Regular cardiac myocyte (primary cell): ENCODE data around the gene BCAT1. TPM values are rescaled to one million over a fixed set of nuclear protein-coding genes. Genes with fewer than 3 reads are reported as not detected.

ENCODE experiments used
- total RNA-seq: library from RNA; depleted of rRNA; stranded (reverse); fragments of >200 nt; gene quantifications from 2 replicates; pipeline ENCODE4 v1.2.3, GENCODE V29; 2014

BCAT1 gene, protein sequence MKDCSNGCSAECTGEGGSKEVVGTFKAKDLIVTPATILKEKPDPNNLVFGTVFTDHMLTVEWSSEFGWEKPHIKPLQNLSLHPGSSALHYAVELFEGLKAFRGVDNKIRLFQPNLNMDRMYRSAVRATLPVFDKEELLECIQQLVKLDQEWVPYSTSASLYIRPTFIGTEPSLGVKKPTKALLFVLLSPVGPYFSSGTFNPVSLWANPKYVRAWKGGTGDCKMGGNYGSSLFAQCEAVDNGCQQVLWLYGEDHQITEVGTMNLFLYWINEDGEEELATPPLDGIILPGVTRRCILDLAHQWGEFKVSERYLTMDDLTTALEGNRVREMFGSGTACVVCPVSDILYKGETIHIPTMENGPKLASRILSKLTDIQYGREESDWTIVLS
- total RNA-seq, result 185 and 186 TPM in 2 replicates

DNA sequence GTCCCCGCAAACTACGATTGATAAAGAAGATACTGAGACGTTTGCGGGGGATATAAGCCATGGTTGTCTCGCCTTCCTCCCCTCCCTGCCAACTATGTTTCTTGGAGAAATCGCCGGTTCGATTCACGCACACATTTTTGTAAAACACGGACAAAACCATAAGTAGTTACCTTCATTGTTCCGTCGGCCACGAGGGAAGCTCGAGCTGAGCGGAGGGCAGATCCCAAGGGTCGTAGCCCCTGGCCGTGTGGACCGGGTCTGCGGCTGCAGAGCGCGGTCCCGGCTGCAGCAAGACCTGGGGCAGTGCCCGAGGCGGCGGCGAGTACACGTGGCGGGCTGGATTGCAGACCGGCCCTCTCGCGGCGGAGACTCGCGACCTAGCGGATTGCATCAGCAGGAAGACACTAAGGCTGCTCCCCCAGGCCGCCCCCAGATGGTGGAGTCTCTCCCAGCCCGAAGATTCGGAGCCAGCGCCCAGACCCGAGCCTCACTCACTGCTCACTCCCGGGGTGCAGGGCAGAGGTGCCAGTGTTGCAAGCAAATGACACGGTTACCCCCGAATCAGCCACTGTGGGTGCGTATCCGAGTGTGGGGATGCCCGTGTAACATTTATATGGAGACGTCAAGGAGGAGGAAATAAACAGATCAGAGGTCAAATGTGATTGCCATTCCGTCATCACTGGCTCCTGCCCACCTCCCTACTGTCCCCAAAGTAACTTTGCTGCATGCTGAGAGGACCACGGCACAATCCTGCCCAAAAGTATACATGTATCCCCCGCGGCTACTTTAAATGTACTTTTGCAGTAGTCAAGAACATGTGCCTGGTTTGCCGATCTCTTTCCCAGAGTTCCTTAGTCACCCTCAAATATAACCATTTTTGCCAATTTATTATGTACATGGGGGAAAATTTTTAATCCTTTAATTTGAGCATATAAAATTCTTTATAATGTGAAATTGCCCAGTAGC lies at the start of gene BCAT1:
BCAT1 (minus strand) TSS at position 345 of the 966 bp plus-strand sequence; CDS start at position 176, 169 bp downstream.

Other genes with a start within 250 kb of the BCAT1 start
- gene DNAI7, start 246.1 kb upstream of the BCAT1 start, total RNA-seq, result under 0.01 and 0.28 TPM in 2 replicates
- 13.2 and 20.6 TPM in 2 replicates for gene ETFRF1, start 246.1 kb upstream of the BCAT1 start, total RNA-seq